Kidney epithelial cell (primary cell): ENCODE data around the gene PHC2. TPM values are rescaled to one million over a fixed set of nuclear protein-coding genes. Genes with fewer than 3 reads are reported as not detected.

ENCODE experiments used
- DNase-seq: peaks from one replicate; pipeline ENCODE4 v3.0.0-alpha.2; 2010; ENCODE audit warnings: low read depth
- H3K27me3 ChIP-seq: 2 replicates; pipeline ENCODE4 v1.6.0; 2011; ENCODE audit warnings: low read length; ENCODE audit not compliant: control insufficient read depth, insufficient read depth
- H3K36me3 ChIP-seq: 2 replicates; pipeline ENCODE4 v1.5.1; 2011; ENCODE audit warnings: low read length; ENCODE audit not compliant: control insufficient read depth, insufficient read depth
- H3K4me3 ChIP-seq: 2 replicates; pipeline ENCODE4 v1.5.1; 2011; ENCODE audit warnings: low read depth, mild to moderate bottlenecking, control low read depth, low read length
- total RNA-seq: library from RNA; depleted of rRNA; stranded (reverse); fragments of >200 nt; gene quantifications from 2 replicates; pipeline ENCODE4 v1.2.3, GENCODE V29; 2015
- TF ChIP-seq, protein P1 (sequence below): IDR thresholded peaks from 2 replicates; pipeline ENCODE4 v1.5.1; 2011; ENCODE audit warnings: mild to moderate bottlenecking, moderate library complexity, low read length, control low read depth, inconsistent platforms; ENCODE audit not compliant: insufficient read depth, poor library complexity, severe bottlenecking

The PHC2 gene
- total RNA-seq, 1 donor from 2014 or later, result 216 TPM

DNA sequence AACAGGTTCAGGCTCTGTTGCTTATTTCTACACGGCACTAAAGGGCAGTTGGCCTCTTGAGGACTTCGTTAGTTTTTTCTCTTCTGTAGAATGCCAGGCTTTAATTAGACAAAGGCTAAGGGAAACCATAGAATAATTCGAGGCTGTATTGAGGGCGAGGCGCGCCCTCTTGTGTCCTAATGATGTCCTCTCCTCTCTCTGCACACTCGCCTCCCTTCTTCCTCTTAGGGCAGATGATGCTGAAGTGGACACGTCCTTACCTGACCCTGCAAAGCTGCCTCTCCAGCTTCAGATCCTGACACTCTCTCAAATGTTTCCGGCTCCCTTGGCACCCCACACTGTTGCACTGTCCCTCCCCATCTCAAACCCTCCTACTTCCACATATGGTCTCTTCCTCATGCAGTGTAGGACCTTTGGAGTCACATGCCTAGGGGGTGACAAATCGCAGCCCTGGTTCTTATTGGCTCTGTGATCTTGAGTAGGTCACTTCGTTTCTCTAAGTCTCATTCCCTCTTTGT, 39.7 kb upstream of the PHC2 start:
- TF ChIP-seq, protein P1, sequence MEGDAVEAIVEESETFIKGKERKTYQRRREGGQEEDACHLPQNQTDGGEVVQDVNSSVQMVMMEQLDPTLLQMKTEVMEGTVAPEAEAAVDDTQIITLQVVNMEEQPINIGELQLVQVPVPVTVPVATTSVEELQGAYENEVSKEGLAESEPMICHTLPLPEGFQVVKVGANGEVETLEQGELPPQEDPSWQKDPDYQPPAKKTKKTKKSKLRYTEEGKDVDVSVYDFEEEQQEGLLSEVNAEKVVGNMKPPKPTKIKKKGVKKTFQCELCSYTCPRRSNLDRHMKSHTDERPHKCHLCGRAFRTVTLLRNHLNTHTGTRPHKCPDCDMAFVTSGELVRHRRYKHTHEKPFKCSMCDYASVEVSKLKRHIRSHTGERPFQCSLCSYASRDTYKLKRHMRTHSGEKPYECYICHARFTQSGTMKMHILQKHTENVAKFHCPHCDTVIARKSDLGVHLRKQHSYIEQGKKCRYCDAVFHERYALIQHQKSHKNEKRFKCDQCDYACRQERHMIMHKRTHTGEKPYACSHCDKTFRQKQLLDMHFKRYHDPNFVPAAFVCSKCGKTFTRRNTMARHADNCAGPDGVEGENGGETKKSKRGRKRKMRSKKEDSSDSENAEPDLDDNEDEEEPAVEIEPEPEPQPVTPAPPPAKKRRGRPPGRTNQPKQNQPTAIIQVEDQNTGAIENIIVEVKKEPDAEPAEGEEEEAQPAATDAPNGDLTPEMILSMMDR, result peak; percentile 82
- DNase-seq, result no peak
- no peak overlapping the region for H3K4me3 ChIP-seq

DNA sequence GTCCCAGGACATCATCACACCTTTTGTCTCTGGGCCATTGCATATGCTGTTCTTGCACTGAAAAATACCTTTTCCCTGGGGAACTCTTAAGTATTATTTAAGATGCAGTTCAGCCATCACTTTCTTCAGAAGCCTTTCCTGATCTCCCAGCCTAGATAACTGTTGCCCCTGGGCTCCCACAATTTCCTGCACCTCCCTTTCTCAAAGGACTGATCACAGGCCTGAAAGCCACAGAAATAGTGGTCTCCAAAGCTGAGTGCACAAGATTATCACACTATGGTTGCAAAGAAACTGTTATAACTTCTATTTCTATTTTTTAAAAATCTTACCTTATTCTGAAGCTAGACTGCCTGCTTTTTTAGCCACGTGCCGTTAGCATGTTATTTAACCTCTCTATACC, 38.8 kb upstream of the PHC2 start:
- H3K36me3 ChIP-seq, result no peaks in the 10 kb centered on the region
- no peaks in the 10 kb centered on the region for H3K27me3 ChIP-seq
- H3K4me3 ChIP-seq, result no peak overlapping the region
- TF ChIP-seq, protein P1, result no peak
- no peak for DNase-seq

More for the DNA sequence above, 39.7 kb upstream of the PHC2 start:
- no peaks in the 10 kb centered on the region for H3K36me3 ChIP-seq
- H3K27me3 ChIP-seq, result no peaks in the 10 kb centered on the region

DNA sequence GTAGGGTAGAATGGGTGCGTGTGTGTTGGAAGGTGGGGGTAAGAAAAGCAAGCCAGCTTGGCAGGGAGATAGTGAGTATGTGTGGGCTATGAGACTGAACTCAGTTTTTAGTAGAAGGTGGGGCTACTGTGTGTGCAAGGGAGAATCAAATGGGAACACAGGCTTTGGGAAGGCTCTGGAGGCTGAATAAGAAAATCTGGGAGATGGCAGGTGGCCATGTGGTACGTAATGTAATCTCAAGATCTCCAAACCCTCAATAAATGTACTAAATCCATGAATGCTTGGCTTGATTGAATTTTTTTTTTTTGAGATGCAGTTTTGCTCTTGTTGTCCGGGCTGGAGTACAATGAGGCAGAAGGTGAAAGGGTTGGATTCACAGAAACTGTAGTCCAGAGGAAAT, 38.1 kb upstream of the PHC2 start:
- no peak for DNase-seq
- Histone ChIP-seq H3K4me3 (no peak overlapping the region), H3K27me3 (no peaks in the 10 kb centered on the region), H3K36me3 (no peaks in the 10 kb centered on the region)
- TF ChIP-seq, protein P1, result no peak

DNA sequence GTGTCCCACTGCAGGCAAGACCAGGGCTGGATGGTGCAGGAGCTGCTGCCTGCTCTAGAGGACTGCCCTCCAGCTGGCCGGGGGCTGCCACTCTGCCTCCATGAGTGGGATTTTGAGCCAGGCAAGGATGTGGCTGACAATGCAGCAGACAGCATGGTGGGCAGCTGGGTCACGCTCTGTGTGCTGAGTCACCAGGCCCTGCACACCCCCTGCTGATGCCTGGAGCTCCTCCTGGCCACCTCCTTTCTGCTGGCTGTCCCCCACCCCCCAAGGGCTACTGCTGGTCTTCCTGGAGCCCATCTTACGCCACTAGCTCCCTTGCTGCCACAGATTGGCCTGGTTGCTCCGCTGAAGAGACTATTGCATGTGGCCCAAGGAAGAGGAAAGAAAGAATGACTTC, 37.6 kb upstream of the PHC2 start:
- no peaks in the 10 kb centered on the region for H3K36me3 ChIP-seq
- TF ChIP-seq, protein P1, result no peak
- H3K4me3 ChIP-seq, result no peak overlapping the region
- no peaks in the 10 kb centered on the region for H3K27me3 ChIP-seq
- DNase-seq, result no peak

- Histone ChIP-seq H3K27me3 (no peaks in the 10 kb centered on the region), H3K4me3 (no peak overlapping the region), H3K36me3 (no peaks in the 10 kb centered on the region)
- DNase-seq, result no peak
- TF ChIP-seq, protein P1, result no peak
Observed at GRCh38 chr1:33468011-33468410, 37.1 kb upstream of the PHC2 start.

DNA sequence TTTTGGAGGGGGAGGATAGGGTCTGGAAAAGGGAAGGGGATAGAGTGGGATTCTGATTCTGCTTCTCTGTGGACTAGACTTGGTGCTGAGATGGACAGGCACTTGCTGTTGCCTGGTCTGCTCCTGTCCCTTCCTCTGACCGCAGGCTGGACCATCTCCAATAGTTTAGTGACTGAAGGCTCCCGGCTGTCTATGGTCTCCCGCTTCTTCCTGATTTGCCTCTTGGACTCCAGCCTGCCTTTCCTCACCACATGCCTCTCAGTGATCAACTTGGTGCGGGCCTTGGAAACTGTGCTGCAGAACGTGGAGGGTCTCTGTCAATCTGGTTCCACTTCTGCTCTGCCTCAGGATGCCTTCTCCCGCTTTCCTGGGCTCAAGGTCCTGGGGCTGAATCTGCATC, 35.3 kb upstream of the PHC2 start:
- Histone ChIP-seq H3K27me3 (no peaks in the 10 kb centered on the region), H3K36me3 (no peaks in the 10 kb centered on the region), H3K4me3 (no peak overlapping the region)
- no peak for DNase-seq
- TF ChIP-seq, protein P1, result no peak
